Measurements from ENCODE around the gene MINDY2.
"Not testable (repeated sequence)": the region's sequence is repeated elsewhere in the genome, so short reads cannot be mapped to it uniquely, and the experiment has no call there.

MINDY2 gene

GRCh38 chr15:58854593-58854992, 83.5 kb downstream of the MINDY2 start:
- no peak overlapping the region for H3K4me3 ChIP-seq (ENCODE audit: low read depth, low read length)
- no peaks in the 10 kb centered on the region for H3K27me3 ChIP-seq
- no peaks in the 10 kb centered on the region for H3K36me3 ChIP-seq
- H3K4me1 ChIP-seq: no peaks in the 10 kb centered on the region
- TF ChIP-seq CTCF (IDR thresholded peaks at IDR 0.05; ENCODE audit: low read depth, low read length): no peak
- DNase-seq: no peak
- no peaks in the 10 kb centered on the region for H3K9me3 ChIP-seq

GRCh38 chr15:58856086-58856485, 85.0 kb downstream of the MINDY2 start:
- no peaks in the 10 kb centered on the region for H3K36me3 ChIP-seq
- H3K27me3 ChIP-seq: no peaks in the 10 kb centered on the region

GRCh38 chr15:58856621-58857020, 85.5 kb downstream of the MINDY2 start:
- H3K27me3 ChIP-seq, H3K36me3 ChIP-seq, DNase-seq: not testable (repeated sequence)

More at GRCh38 chr15:58856086-58856485, 85.0 kb downstream of the MINDY2 start:
- DNase-seq: no peak
- no peaks in the 10 kb centered on the region for H3K9me3 ChIP-seq
- H3K4me1 ChIP-seq: no peaks in the 10 kb centered on the region
- no peak overlapping the region for H3K4me3 ChIP-seq (ENCODE audit: low read depth, low read length)
- TF ChIP-seq CTCF (IDR thresholded peaks at IDR 0.05; ENCODE audit: low read depth, low read length): no peak

GRCh38 chr15:58862326-58862725, 91.2 kb downstream of the MINDY2 start:
- no peaks in the 10 kb centered on the region for H3K4me1 ChIP-seq
- no peak for DNase-seq
- no peaks in the 10 kb centered on the region for H3K27me3 ChIP-seq
- no peaks in the 10 kb centered on the region for H3K36me3 ChIP-seq
- H3K4me3 ChIP-seq (ENCODE audit: low read depth, low read length): no peak overlapping the region
- no peaks in the 10 kb centered on the region for H3K9me3 ChIP-seq
- no peak for TF ChIP-seq CTCF (IDR thresholded peaks at IDR 0.05; ENCODE audit: low read depth, low read length)

More at GRCh38 chr15:58856621-58857020, 85.5 kb downstream of the MINDY2 start:
- not testable (repeated sequence) for H3K4me3 ChIP-seq (ENCODE audit: low read depth, low read length); H3K9me3 ChIP-seq; H3K4me1 ChIP-seq

GRCh38 chr15:58864602-58865424, 93.7 kb downstream of the MINDY2 start:
- DNase-seq: no peak
- H3K27me3 ChIP-seq: no peaks in the 10 kb centered on the region
- H3K4me1 ChIP-seq: no peaks in the 10 kb centered on the region
- no peak for TF ChIP-seq CTCF (IDR thresholded peaks at IDR 0.05; ENCODE audit: low read depth, low read length)
- no peaks in the 10 kb centered on the region for H3K9me3 ChIP-seq
- no peak overlapping the region for H3K4me3 ChIP-seq (ENCODE audit: low read depth, low read length)
- H3K36me3 ChIP-seq: no peaks in the 10 kb centered on the region

GRCh38 chr15:58865425-58865880, 94.4 kb downstream of the MINDY2 start:
- TF ChIP-seq CTCF (IDR thresholded peaks at IDR 0.05; ENCODE audit: low read depth, low read length): no peak
- no peak overlapping the region for H3K4me3 ChIP-seq (ENCODE audit: low read depth, low read length)
- no peaks in the 10 kb centered on the region for H3K27me3 ChIP-seq
- no peaks in the 10 kb centered on the region for H3K36me3 ChIP-seq
- no peak for DNase-seq
- no peaks in the 10 kb centered on the region for H3K4me1 ChIP-seq
- no peaks in the 10 kb centered on the region for H3K9me3 ChIP-seq
